ENCODE measurements around the gene DUSP16. TPM values are rescaled to one million over a fixed set of nuclear protein-coding genes. Genes with fewer than 3 reads are reported as not detected.

The DUSP16 gene
- total RNA-seq, 2 donors from 2014 or later: 12.9 to 23.4 TPM

GRCh38 chr12:12587878-12588277 lies 25.2 kb upstream of the DUSP16 start:
- H3K4me3 ChIP-seq: no peak overlapping the region
- ATAC-seq (ENCODE audit: insufficient number of reproducible peaks, low FRiP score, low read depth): no peak
- no peak for DNase-seq (ENCODE audit: low spot score)

GRCh38 chr12:12586879-12587675 lies 24.4 kb upstream of the DUSP16 start:
- Histone ChIP-seq H3K36me3 (no peaks in the 10 kb centered on the region), H3K4me3 (no peak overlapping the region), H3K9me3 (no peaks in the 10 kb centered on the region), H3K4me1 (ENCODE audit: control insufficient read depth in 1 of 2, low read depth in 2 of 2) (no peaks in the 10 kb centered on the region), H3K27ac (no peak overlapping the region), H3K27me3 (replicated peaks; ENCODE audit: insufficient read depth) (no peaks in the 10 kb centered on the region)
- no peak for DNase-seq (ENCODE audit: low spot score)
- no peak for ATAC-seq (ENCODE audit: insufficient number of reproducible peaks, low FRiP score, low read depth)
- TF ChIP-seq CTCF (IDR thresholded peaks at IDR 0.05): no peak

More at GRCh38 chr12:12587878-12588277, 25.2 kb upstream of the DUSP16 start:
- Histone ChIP-seq H3K27me3 (replicated peaks; ENCODE audit: insufficient read depth) (no peaks in the 10 kb centered on the region), H3K36me3 (no peaks in the 10 kb centered on the region), H3K9me3 (no peaks in the 10 kb centered on the region), H3K27ac (no peak overlapping the region), H3K4me1 (ENCODE audit: control insufficient read depth in 1 of 2, low read depth in 2 of 2) (no peaks in the 10 kb centered on the region)
- TF ChIP-seq CTCF (IDR thresholded peaks at IDR 0.05): no peak

- no peaks in the 10 kb centered on the region for H3K27me3 ChIP-seq (replicated peaks; ENCODE audit: insufficient read depth)
- ATAC-seq (ENCODE audit: insufficient number of reproducible peaks, low FRiP score, low read depth) (no peak), DNase-seq (ENCODE audit: low spot score) (no peak)
- no peak overlapping the region for H3K4me3 ChIP-seq
- no peak for TF ChIP-seq CTCF (IDR thresholded peaks at IDR 0.05)
- no peak overlapping the region for H3K27ac ChIP-seq
- H3K36me3 ChIP-seq: no peaks in the 10 kb centered on the region
- no peaks in the 10 kb centered on the region for H3K4me1 ChIP-seq (ENCODE audit: control insufficient read depth in 1 of 2, low read depth in 2 of 2)
- no peaks in the 10 kb centered on the region for H3K9me3 ChIP-seq
Observed at GRCh38 chr12:12585115-12585863, 22.6 kb upstream of the DUSP16 start.

GRCh38 chr12:12583510-12584178 lies 21.0 kb upstream of the DUSP16 start:
- Histone ChIP-seq H3K36me3 (no peaks in the 10 kb centered on the region), H3K27me3 (replicated peaks; ENCODE audit: insufficient read depth) (no peaks in the 10 kb centered on the region), H3K27ac (no peak overlapping the region), H3K9me3 (no peaks in the 10 kb centered on the region), H3K4me1 (ENCODE audit: control insufficient read depth in 1 of 2, low read depth in 2 of 2) (no peaks in the 10 kb centered on the region), H3K4me3 (no peak overlapping the region)
- ATAC-seq (ENCODE audit: insufficient number of reproducible peaks, low FRiP score, low read depth) (no peak), DNase-seq (ENCODE audit: low spot score) (no peak)
- TF ChIP-seq CTCF (IDR thresholded peaks at IDR 0.05): no peak

- no peaks in the 10 kb centered on the region for H3K27me3 ChIP-seq (replicated peaks; ENCODE audit: insufficient read depth)
- ATAC-seq (ENCODE audit: insufficient number of reproducible peaks, low FRiP score, low read depth) (no peak), DNase-seq (ENCODE audit: low spot score) (no peak)
- H3K9me3 ChIP-seq: no peaks in the 10 kb centered on the region
- H3K4me1 ChIP-seq (ENCODE audit: control insufficient read depth in 1 of 2, low read depth in 2 of 2): no peaks in the 10 kb centered on the region
- no peak for TF ChIP-seq CTCF (IDR thresholded peaks at IDR 0.05)
- no peaks in the 10 kb centered on the region for H3K36me3 ChIP-seq
- H3K27ac ChIP-seq: no peak overlapping the region
- no peak overlapping the region for H3K4me3 ChIP-seq
Observed at GRCh38 chr12:12582895-12583303, 20.2 kb upstream of the DUSP16 start.

Measured in thoracic aorta (tissue), 2 donors.